ENCODE results near the gene TMPRSS12.
"Not testable (repeated sequence)": the region's sequence is repeated elsewhere in the genome, so short reads cannot be mapped to it uniquely, and the experiment has no call there.

Gene TMPRSS12

DNA sequence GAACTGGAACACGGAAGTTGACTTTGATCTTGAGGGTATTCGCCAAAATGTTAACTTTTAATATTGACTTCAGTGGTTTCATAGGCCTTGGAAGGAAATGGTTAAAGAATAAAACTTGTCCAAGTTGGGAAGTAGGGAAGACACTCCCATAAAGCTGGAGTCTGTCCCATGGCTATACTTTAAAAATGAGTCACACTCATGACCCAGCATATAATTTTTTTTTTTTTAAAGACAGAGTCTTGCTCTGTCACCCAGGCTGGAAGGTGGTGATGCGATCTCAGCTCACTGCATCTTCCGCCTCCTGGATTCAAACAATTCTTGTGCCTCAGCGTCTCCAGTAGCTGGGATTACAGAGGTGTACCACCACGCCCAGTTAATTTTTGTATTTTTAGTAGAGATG, 19.6 kb downstream of the TMPRSS12 start:
- TF ChIP-seq, protein P1, sequence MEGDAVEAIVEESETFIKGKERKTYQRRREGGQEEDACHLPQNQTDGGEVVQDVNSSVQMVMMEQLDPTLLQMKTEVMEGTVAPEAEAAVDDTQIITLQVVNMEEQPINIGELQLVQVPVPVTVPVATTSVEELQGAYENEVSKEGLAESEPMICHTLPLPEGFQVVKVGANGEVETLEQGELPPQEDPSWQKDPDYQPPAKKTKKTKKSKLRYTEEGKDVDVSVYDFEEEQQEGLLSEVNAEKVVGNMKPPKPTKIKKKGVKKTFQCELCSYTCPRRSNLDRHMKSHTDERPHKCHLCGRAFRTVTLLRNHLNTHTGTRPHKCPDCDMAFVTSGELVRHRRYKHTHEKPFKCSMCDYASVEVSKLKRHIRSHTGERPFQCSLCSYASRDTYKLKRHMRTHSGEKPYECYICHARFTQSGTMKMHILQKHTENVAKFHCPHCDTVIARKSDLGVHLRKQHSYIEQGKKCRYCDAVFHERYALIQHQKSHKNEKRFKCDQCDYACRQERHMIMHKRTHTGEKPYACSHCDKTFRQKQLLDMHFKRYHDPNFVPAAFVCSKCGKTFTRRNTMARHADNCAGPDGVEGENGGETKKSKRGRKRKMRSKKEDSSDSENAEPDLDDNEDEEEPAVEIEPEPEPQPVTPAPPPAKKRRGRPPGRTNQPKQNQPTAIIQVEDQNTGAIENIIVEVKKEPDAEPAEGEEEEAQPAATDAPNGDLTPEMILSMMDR (IDR thresholded peaks at IDR 0.05; ENCODE audit: low read depth, low read length, missing control alignments): no peak
- H3K4me3 ChIP-seq (ENCODE audit: low read depth, low read length): no peak overlapping the region
- in situ Hi-C loops (cut with HindIII; ENCODE audit: low sequenced_read_pairs): loop anchor here (5.0 kb wide), 2 partner anchors 60 to 95 kb away; no protein-coding TSS in a partner anchor
- no peak for DNase-seq (ENCODE audit: low read depth)

DNA sequence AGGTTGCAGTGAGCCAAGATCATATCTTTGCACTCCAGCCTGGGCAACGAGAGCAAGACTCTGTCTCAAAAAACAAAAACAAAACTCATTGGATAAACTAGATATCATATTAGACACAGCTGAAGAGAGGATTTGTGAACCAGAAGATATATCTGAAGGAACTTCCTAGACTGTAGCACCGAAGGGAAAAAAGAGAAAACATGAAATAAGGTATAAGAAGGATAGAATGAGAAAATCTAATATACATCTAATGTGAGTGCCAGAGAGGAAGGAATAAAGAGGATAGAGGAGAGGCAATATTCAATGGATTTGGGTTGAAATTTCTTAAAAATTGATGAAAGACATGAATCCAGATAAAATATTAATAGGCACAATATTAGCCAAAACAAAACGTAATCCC, 22.5 kb downstream of the TMPRSS12 start:
- no peak for DNase-seq (ENCODE audit: low read depth)
- TF ChIP-seq, protein P1 (IDR thresholded peaks at IDR 0.05; ENCODE audit: low read depth, low read length, missing control alignments): no peak
- in situ Hi-C loops (cut with HindIII; ENCODE audit: low sequenced_read_pairs): no loop called here
- H3K4me3 ChIP-seq (ENCODE audit: low read depth, low read length): no peak overlapping the region

DNA sequence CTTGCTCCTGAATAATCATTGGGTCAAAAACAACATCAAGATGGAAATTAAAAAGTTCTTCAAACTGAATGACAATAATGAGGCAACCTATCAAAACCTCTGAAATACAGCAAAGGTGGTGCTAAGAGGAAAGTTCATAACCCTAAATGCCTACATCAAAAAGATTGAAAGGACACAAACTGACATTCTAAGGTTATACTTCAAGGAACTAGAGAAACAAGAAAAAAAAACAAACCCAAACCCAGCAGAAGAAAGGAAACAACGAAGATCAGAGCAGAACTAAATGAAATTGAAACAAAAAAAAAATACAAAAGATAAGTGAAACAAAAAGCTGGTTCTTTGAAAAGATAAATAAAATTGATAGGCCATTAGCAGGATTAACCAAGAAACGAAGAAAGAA, 26.2 kb downstream of the TMPRSS12 start:
- H3K4me3 ChIP-seq (ENCODE audit: low read depth, low read length); in situ Hi-C loops (cut with HindIII; ENCODE audit: low sequenced_read_pairs); DNase-seq (ENCODE audit: low read depth): not testable (repeated sequence)

DNA sequence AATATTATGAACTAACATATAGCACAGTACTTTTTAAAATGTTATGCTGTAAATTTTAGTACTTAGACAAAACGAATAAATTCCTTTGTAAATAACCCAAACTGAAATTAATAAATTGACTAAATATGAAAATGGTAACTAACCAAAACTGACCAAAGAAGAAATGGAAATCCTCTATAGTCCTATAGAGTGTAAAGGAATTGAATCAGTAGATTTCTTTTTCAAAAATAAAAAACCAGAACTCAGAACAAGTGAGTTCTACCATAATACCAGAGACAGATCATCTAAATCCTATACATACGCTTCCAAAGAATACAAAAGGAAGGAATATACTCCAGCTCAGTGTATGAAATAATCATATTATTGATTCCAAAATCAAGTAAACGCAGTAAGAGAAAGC, 39.8 kb downstream of the TMPRSS12 start:
- no peak for DNase-seq (ENCODE audit: low read depth)
- no peak overlapping the region for H3K4me3 ChIP-seq (ENCODE audit: low read depth, low read length)
- TF ChIP-seq, protein P1 (IDR thresholded peaks at IDR 0.05; ENCODE audit: low read depth, low read length, missing control alignments): no peak
- in situ Hi-C loops (cut with HindIII; ENCODE audit: low sequenced_read_pairs): no loop called here

DNA sequence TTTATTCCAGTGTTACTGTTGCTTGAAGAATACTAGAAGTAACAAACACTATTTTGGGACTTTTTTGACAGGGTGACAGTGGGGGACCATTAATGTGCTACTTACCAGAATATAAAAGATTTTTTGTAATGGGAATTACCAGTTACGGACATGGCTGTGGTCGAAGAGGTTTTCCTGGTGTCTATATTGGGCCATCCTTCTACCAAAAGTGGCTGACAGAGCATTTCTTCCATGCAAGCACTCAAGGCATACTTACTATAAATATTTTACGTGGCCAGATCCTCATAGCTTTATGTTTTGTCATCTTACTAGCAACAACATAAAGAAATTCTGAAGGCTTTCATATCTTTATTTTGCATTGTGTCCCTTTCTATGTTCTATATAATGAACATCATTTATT, 44.5 kb downstream of the TMPRSS12 start:
- TF ChIP-seq, protein P1 (IDR thresholded peaks at IDR 0.05; ENCODE audit: low read depth, low read length, missing control alignments): no peak
- no peak for DNase-seq (ENCODE audit: low read depth)
- no peak overlapping the region for H3K4me3 ChIP-seq (ENCODE audit: low read depth, low read length)
- in situ Hi-C loops (cut with HindIII; ENCODE audit: low sequenced_read_pairs): no loop called here

DNA sequence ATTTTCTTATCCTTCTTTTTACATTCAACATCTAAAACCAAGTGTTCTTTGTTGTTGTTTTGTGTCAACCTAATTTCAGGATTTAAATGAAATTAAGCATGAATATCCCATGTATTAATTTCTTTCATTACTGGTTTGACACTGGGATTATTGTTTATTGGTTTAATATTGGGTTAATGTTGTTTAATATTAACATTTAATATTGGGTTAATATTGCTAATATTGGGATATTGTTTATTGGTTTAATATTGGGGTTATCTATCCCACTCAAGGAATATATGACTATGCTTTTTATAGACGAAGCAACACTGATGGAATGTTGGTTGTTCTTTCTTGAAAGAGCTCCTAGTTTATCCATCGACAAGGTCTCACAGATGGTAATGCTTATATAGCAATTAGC, 45.9 kb downstream of the TMPRSS12 start:
- no peak overlapping the region for H3K4me3 ChIP-seq (ENCODE audit: low read depth, low read length)
- in situ Hi-C loops (cut with HindIII; ENCODE audit: low sequenced_read_pairs): no loop called here
- DNase-seq (ENCODE audit: low read depth): no peak
- TF ChIP-seq, protein P1 (IDR thresholded peaks at IDR 0.05; ENCODE audit: low read depth, low read length, missing control alignments): no peak

DNA sequence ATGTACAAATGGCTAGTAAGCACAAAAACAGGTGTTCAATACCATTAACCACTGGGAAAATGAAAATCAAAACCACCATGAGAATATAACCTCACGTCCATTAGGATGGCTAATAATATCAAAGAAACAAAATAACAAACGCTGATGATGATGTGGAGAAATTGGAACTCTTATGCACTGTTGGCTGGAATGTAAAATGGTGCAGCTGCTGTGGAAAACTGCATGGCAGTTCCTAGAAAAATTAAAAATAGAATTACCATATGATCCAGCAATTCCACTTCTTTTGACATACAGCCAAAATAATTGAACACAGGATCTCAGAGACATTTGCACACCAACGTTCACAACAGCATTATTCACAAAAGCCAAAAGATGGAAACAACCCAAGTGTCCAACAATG, 51.5 kb downstream of the TMPRSS12 start:
- no peak for DNase-seq (ENCODE audit: low read depth)
- in situ Hi-C loops (cut with HindIII; ENCODE audit: low sequenced_read_pairs): no loop called here
- TF ChIP-seq, protein P1 (IDR thresholded peaks at IDR 0.05; ENCODE audit: low read depth, low read length, missing control alignments): no peak
- H3K4me3 ChIP-seq (ENCODE audit: low read depth, low read length): no peak overlapping the region
